HFF-Myc (cell line): ENCODE results near the gene PATZ1.
A peak's percentile ranks its signal among the peaks of the same experiment; 100 is the strongest.

Experiments
- DNase-seq: peaks from one replicate; pipeline ENCODE4 v3.0.0-alpha.2; 2011; ENCODE audit warnings: low read depth; ENCODE audit errors: extremely low read depth
- H3K4me3 ChIP-seq: replicated peaks from 2 replicates; pipeline ENCODE4 v1.5.1; 2011; ENCODE audit warnings: low read depth, mild to moderate bottlenecking, control low read depth, low read length
- TF ChIP-seq, protein P1 (sequence below): IDR thresholded peaks from 2 replicates; pipeline ENCODE4 v1.5.1; 2012; ENCODE audit warnings: mild to moderate bottlenecking, low read depth, low read length, control low read depth; ENCODE audit errors: missing control alignments

Gene PATZ1

GRCh38 chr22:31295831-31296657, 50.1 kb downstream of the PATZ1 start:
- no peak for DNase-seq
- no peak overlapping the region for H3K4me3 ChIP-seq
- TF ChIP-seq, protein P1, sequence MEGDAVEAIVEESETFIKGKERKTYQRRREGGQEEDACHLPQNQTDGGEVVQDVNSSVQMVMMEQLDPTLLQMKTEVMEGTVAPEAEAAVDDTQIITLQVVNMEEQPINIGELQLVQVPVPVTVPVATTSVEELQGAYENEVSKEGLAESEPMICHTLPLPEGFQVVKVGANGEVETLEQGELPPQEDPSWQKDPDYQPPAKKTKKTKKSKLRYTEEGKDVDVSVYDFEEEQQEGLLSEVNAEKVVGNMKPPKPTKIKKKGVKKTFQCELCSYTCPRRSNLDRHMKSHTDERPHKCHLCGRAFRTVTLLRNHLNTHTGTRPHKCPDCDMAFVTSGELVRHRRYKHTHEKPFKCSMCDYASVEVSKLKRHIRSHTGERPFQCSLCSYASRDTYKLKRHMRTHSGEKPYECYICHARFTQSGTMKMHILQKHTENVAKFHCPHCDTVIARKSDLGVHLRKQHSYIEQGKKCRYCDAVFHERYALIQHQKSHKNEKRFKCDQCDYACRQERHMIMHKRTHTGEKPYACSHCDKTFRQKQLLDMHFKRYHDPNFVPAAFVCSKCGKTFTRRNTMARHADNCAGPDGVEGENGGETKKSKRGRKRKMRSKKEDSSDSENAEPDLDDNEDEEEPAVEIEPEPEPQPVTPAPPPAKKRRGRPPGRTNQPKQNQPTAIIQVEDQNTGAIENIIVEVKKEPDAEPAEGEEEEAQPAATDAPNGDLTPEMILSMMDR = no peak

DNA sequence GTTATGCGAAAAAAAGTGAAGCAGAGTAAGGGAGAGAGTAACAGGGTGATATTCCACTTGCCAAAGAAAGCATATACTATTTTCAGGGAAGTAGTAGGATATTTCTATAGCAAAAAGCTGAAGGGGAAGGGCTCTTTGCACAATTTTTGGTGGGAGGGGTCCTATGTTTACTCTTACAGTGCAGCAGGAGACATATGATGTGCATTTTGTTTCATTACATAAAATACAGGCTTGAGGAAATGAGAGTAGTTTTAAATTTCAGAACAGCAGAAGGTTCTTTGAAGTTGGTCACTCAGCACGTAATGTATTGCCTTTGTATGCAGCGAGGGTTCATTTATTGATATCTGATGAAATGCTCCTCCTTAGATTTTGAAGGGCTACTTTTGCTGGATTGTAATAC, 50.8 kb downstream of the PATZ1 start:
- H3K4me3 ChIP-seq = no peak overlapping the region
- TF ChIP-seq, protein P1 = no peak
- DNase-seq = no peak

- no peak for DNase-seq
- H3K4me3 ChIP-seq = peak within 1 kb of the TSS; percentile 50
- TF ChIP-seq, protein P1 = peak; percentile 62
These were observed 53.7 kb downstream of the PATZ1 start, which contains the start of gene PIK3IP1 for GRCh38 chr22:31292236-31292989. PIK3IP1 (minus strand) TSS chr22:31292488; CDS start chr22:31292344, 144 bp downstream.

GRCh38 chr22:31291481-31292235, 54.5 kb downstream of the PATZ1 start:
- peak overlapping the region; percentile 50 for H3K4me3 ChIP-seq
- no peak for DNase-seq
- TF ChIP-seq, protein P1 = no peak

- TF ChIP-seq, protein P1 = no peak
- DNase-seq = no peak
- peak overlapping the region; percentile 50 for H3K4me3 ChIP-seq
These were observed 55.4 kb downstream of the PATZ1 start for GRCh38 chr22:31290494-31291471.

GRCh38 chr22:31289344-31289743, 56.8 kb downstream of the PATZ1 start:
- TF ChIP-seq, protein P1 = no peak
- no peak overlapping the region for H3K4me3 ChIP-seq
- no peak for DNase-seq
